SHP77 treated with DMSO at 0.1 percent for 48 hours (cell line): ENCODE measurements around the gene CEP55.
A peak's percentile ranks its signal among the peaks of the same experiment; 100 is the strongest.
"Not testable (repeated sequence)": the region's sequence is repeated elsewhere in the genome, so short reads cannot be mapped to it uniquely, and the experiment has no call there.

Experiments used
- DNase-seq: peaks from one replicate; lab custom pipeline; 2025; lab: John Stamatoyannopoulos, UW

Gene CEP55

GRCh38 chr10:93496322-93497041, at the start of gene CEP55:
Gene CEP55, plus strand, starts transcription at chr10:93496612. Its CDS starts 3,440 bp downstream, at chr10:93500052.
- DNase-seq = peak; percentile 86

- no peak for DNase-seq
Observed at GRCh38 chr10:93447019-93447418, 49.4 kb upstream of the CEP55 start.

GRCh38 chr10:93447970-93448369, 48.4 kb upstream of the CEP55 start:
- no peak for DNase-seq

- DNase-seq = no peak
Observed at GRCh38 chr10:93451244-93451947, 45.0 kb upstream of the CEP55 start.

GRCh38 chr10:93452143-93452542, 44.3 kb upstream of the CEP55 start:
- DNase-seq = no peak

- no peak for DNase-seq
Observed at GRCh38 chr10:93454146-93454545, 42.3 kb upstream of the CEP55 start.

- no peak for DNase-seq
Observed at GRCh38 chr10:93454736-93455135, 41.7 kb upstream of the CEP55 start.

- DNase-seq = no peak
Observed at GRCh38 chr10:93456480-93456879, 39.9 kb upstream of the CEP55 start.

- DNase-seq = no peak
Observed at GRCh38 chr10:93457511-93457910, 38.9 kb upstream of the CEP55 start.

- no peak for DNase-seq
Observed at GRCh38 chr10:93458821-93459257, 37.6 kb upstream of the CEP55 start.

- no peak for DNase-seq
Observed at GRCh38 chr10:93459466-93459865, 36.9 kb upstream of the CEP55 start.

- DNase-seq = no peak
Observed at GRCh38 chr10:93461109-93461806, 35.2 kb upstream of the CEP55 start.

GRCh38 chr10:93461807-93462178, 34.6 kb upstream of the CEP55 start:
- peak; percentile 76 for DNase-seq

- DNase-seq = no peak
Observed at GRCh38 chr10:93462371-93462770, 34.0 kb upstream of the CEP55 start.

GRCh38 chr10:93462881-93463280, 33.5 kb upstream of the CEP55 start:
- no peak for DNase-seq

GRCh38 chr10:93463723-93464476, 32.5 kb upstream of the CEP55 start:
- DNase-seq = no peak

- no peak for DNase-seq
Observed at GRCh38 chr10:93464776-93465388, 31.5 kb upstream of the CEP55 start.

- DNase-seq = peak; percentile 68
Observed at GRCh38 chr10:93465806-93466675, 30.4 kb upstream of the CEP55 start.

- DNase-seq = not testable (repeated sequence)
Observed at GRCh38 chr10:93467635-93468034, 28.8 kb upstream of the CEP55 start.

- no peak for DNase-seq
Observed at GRCh38 chr10:93468461-93469213, 27.8 kb upstream of the CEP55 start.
